Activated CD8-positive, alpha-beta memory T cell treated with anti-CD3 and anti-CD28 coated beads, Interleukin-2, amount 10 ng/mL, durations not matched to agents 7 days and 5 days (primary cell): ENCODE data around the gene CSNK2B. TPM values are rescaled to one million over a fixed set of nuclear protein-coding genes. Genes with fewer than 3 reads are reported as not detected.
A peak's percentile ranks its signal among the peaks of the same experiment; 100 is the strongest.

Experiments used
- ATAC-seq: fragments of 150-1000 bp; cut with Tn5 transposase; one replicate; pipeline ENCODE4 v1.10.0; 2021; ENCODE audit warnings: moderate library complexity
- CTCF ChIA-PET: fragments of 350-600 bp; sonication (Branson Sonifier 250); formaldehyde crosslinking; loops from one replicate; lab custom pipeline; 2021; ENCODE audit warnings: antibody characterized with exemption; lab: Charles Lee
- DNase-seq: peaks from one replicate; pipeline ENCODE4 v3.0.0-alpha.2; 2020
- H3K27ac Mint-ChIP-seq: one replicate; pipeline ENCODE4 v1.8.0; 2021; ENCODE audit warnings: mild to moderate bottlenecking, mixed read lengths
- H3K27me3 Mint-ChIP-seq: one replicate; pipeline ENCODE4 v1.8.0; 2021; ENCODE audit warnings: mixed read lengths
- H3K36me3 Mint-ChIP-seq: one replicate; pipeline ENCODE4 v1.8.0; 2021; ENCODE audit warnings: mild to moderate bottlenecking, mixed read lengths
- H3K4me1 Mint-ChIP-seq: one replicate; pipeline ENCODE4 v1.8.0; 2021; ENCODE audit warnings: mixed read lengths
- H3K4me3 Mint-ChIP-seq: one replicate; pipeline ENCODE4 v1.8.0; 2021; ENCODE audit warnings: mild to moderate bottlenecking, moderate library complexity, mixed read lengths
- H3K9me3 Mint-ChIP-seq: one replicate; pipeline ENCODE4 v1.8.0; 2022; ENCODE audit warnings: low read depth, mixed read lengths
- total RNA-seq, 2 experiments: library from RNA; stranded (reverse); gene quantifications; one replicate each; pipeline ENCODE4 v1.2.3, GENCODE V29; 2021

Gene CSNK2B
- total RNA-seq, 2 experiments from 2014 or later: 206 to 236 TPM

DNA sequence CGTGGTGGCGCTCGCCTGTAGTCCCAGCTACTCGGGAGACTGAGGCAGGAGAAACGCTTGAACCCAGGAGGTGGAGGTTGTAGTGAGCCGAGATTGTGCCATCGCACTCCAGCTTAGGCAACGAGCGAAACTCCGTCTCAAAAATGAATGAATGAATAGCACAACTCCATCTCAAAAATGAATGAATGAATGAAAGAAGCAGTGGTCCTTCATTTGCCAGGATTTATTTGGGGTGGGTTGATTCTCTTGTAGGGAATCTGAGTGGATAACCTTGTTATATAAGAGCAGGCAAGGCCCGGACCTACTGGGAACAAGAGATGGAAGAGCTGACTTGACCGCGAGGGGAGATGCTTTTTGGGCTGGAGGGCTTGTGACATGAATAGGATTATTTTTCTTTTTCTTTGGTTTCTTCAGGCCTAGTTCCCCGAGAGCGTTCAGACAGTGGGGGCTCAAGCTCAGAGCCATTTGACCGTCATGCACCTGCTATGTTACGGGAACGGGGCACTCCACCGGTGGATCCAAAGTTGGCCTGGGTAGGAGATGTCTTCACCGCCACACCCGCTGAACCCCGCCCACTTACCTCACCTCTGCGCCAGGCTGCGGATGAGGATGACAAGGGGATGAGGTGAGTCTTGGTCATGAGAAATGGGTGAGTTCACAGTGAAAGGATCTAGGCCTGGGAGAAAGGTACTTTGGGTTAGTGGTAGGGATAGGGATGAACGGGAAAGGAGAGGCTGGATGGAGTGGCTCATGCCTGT is 35.5 kb upstream of the CSNK2B start:
- Mint-ChIP-seq H3K9me3 (no peaks in the 10 kb centered on the region), H3K36me3 (peaks cover 72% of the 10 kb centered on the region), H3K4me1 (peaks cover 9% of the 10 kb centered on the region), H3K27me3 (no peaks in the 10 kb centered on the region), H3K27ac (no peak overlapping the region), H3K4me3 (no peak overlapping the region)
- no peak for ATAC-seq
- CTCF ChIA-PET: interaction anchor here (0.6 kb wide), 1 partner anchor 160 kb away, joined by 4 read pairs; no protein-coding TSS in a partner anchor
- no peak for DNase-seq

DNA sequence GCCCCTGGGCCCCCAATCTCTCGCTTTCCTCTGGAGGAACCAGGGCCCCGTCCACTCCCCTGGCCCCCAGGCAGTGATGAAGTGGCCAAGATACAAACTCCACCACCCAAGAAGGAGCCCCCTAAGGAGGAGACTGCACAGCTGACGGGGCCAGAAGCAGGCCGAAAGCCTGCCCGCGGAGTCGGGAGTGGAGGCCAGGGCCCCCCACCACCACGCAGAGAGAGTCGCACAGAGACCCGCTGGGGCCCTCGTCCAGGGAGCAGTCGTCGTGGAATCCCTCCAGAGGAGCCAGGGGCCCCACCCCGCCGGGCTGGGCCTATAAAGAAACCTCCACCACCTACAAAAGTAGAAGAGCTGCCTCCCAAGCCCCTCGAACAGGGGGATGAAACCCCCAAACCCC is 34.7 kb upstream of the CSNK2B start:
- peaks cover 69% of the 10 kb centered on the region for H3K36me3 Mint-ChIP-seq
- no peak overlapping the region for H3K4me3 Mint-ChIP-seq
- CTCF ChIA-PET: no interaction called here
- H3K9me3 Mint-ChIP-seq: no peaks in the 10 kb centered on the region
- H3K4me1 Mint-ChIP-seq: peaks cover 7% of the 10 kb centered on the region
- no peak for DNase-seq
- no peak for ATAC-seq
- no peak overlapping the region for H3K27ac Mint-ChIP-seq
- H3K27me3 Mint-ChIP-seq: no peaks in the 10 kb centered on the region

DNA sequence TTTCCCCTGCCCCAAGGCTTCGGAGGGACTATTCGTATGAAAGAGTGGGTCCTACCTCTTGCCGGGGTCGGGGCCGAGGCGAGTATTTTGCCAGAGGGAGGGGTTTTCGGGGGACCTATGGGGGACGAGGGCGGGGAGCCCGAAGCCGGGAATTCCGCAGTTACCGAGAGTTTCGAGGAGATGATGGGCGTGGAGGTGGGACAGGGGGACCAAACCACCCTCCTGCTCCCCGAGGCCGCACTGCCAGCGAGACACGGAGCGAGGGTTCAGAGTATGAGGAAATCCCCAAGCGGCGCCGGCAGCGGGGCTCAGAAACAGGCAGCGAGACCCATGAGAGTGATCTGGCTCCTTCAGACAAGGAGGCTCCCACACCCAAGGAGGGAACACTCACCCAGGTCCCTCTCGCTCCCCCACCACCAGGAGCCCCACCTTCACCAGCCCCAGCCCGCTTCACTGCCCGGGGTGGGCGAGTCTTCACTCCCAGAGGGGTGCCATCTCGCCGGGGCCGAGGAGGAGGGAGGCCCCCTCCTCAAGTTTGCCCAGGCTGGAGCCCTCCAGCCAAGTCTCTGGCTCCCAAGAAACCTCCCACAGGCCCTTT is 34.1 kb upstream of the CSNK2B start:
- Mint-ChIP-seq H3K27ac (no peak overlapping the region), H3K9me3 (no peaks in the 10 kb centered on the region), H3K4me1 (peaks cover 5% of the 10 kb centered on the region), H3K4me3 (no peak overlapping the region), H3K36me3 (peaks cover 67% of the 10 kb centered on the region), H3K27me3 (no peaks in the 10 kb centered on the region)
- CTCF ChIA-PET: no interaction called here
- ATAC-seq (no peak), DNase-seq (no peak)

DNA sequence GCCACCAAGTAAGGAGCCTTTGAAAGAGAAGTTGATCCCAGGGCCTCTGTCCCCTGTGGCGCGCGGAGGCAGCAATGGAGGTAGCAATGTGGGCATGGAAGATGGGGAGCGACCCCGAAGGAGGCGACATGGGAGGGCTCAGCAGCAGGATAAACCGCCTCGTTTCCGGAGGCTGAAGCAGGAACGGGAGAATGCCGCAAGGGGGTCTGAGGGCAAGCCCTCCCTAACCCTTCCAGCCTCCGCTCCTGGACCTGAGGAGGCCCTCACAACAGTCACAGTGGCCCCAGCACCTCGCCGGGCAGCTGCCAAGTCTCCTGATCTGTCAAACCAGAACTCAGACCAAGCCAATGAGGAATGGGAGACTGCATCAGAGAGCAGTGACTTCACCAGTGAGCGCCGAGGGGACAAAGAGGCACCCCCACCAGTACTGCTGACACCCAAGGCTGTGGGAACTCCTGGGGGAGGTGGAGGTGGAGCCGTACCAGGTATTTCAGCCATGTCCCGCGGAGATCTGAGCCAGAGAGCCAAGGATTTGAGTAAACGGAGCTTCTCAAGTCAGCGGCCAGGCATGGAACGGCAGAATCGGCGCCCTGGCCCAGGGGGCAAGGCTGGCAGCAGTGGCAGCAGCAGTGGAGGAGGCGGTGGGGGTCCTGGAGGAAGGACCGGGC is 33.5 kb upstream of the CSNK2B start:
- ATAC-seq: no peak
- peaks cover 5% of the 10 kb centered on the region for H3K4me1 Mint-ChIP-seq
- H3K27me3 Mint-ChIP-seq: no peaks in the 10 kb centered on the region
- no peaks in the 10 kb centered on the region for H3K9me3 Mint-ChIP-seq
- H3K27ac Mint-ChIP-seq: no peak overlapping the region
- peaks cover 69% of the 10 kb centered on the region for H3K36me3 Mint-ChIP-seq
- no peak for DNase-seq
- H3K4me3 Mint-ChIP-seq: no peak overlapping the region
- CTCF ChIA-PET: no interaction called here

DNA sequence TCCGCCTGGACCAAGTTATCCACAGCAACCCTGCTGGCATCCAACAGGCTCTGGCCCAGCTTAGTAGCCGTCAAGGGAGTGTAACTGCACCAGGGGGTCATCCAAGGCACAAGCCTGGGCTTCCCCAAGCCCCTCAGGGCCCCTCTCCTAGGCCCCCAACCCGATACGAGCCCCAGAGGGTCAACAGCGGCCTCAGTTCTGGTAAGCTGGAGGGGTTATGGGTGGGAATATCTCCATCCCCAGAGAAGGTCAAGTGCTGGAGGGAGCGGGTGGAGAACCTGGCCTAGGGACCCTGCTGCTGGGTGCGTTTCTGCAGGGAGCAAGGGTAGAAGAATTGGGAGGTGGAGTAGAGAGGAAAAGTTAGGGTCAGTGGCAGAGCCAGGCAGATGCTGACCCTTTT is 32.4 kb upstream of the CSNK2B start:
- Mint-ChIP-seq H3K9me3 (no peaks in the 10 kb centered on the region), H3K4me1 (peaks cover 5% of the 10 kb centered on the region), H3K27ac (no peak overlapping the region), H3K4me3 (no peak overlapping the region), H3K36me3 (peaks cover 63% of the 10 kb centered on the region), H3K27me3 (no peaks in the 10 kb centered on the region)
- ATAC-seq (no peak), DNase-seq (no peak)
- CTCF ChIA-PET: no interaction called here

DNA sequence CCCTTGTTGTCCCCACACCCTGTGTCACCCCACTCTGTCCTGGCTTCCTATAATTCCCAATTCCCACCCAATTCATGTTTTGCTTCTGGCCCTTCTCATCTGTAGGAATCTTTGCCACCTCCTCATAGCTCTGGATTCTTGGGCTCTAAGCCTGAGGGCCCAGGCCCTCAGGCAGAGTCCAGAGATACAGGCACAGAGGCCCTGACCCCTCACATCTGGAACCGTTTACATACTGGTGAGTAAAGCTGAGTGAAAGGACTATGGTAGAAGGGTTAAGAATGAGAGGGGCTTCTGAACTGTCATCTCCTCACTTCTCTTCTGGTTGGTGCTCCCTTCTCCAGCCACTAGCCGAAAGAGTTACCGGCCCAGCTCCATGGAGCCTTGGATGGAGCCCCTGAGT is 31.7 kb upstream of the CSNK2B start:
- peaks cover 5% of the 10 kb centered on the region for H3K4me1 Mint-ChIP-seq
- no peak overlapping the region for H3K4me3 Mint-ChIP-seq
- ATAC-seq (no peak), DNase-seq (no peak)
- no peaks in the 10 kb centered on the region for H3K27me3 Mint-ChIP-seq
- H3K36me3 Mint-ChIP-seq: peaks cover 63% of the 10 kb centered on the region
- no peaks in the 10 kb centered on the region for H3K9me3 Mint-ChIP-seq
- CTCF ChIA-PET: interaction anchor here (0.6 to 1.7 kb wide), 2 partner anchors 13 to 17 kb away, joined by 3 read pairs; no protein-coding TSS in a partner anchor
- peak overlapping the region; percentile 13 for H3K27ac Mint-ChIP-seq

DNA sequence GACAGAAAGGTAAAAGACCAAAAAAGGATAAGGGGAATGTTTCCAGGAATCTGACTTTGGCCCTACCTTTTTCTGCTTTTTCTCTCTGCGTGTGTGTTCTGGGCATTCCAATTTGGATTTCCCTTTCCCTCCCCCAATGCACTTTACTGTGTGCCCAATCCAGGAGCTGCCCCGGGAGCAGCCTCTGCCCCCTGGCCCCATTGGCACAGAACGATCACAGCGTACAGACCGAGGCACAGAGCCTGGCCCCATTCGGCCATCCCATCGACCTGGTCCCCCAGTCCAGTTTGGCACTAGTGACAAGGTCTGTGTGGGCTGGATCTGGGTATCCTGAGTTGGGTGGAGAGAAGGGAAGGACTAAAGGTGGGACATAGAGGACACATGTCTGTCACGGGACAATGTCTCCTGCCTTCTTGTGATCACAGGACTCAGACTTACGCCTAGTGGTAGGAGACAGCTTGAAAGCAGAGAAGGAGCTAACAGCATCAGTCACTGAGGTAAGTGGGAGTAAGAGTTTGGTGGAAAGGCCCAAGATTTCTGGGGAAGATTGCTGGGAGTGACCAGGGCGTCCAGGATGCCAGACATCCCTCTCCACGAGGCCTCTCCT is 30.8 kb upstream of the CSNK2B start:
- Mint-ChIP-seq H3K4me1 (peaks cover 6% of the 10 kb centered on the region), H3K27me3 (no peaks in the 10 kb centered on the region), H3K36me3 (peaks cover 61% of the 10 kb centered on the region), H3K4me3 (no peak overlapping the region), H3K27ac (peak overlapping the region; percentile 39), H3K9me3 (no peaks in the 10 kb centered on the region)
- no peak for ATAC-seq
- CTCF ChIA-PET: interaction anchor here (1.0 to 1.7 kb wide), 3 partner anchors 15 to 36 kb away, joined by 3 read pairs; no protein-coding TSS in a partner anchor
- DNase-seq: no peak

DNA sequence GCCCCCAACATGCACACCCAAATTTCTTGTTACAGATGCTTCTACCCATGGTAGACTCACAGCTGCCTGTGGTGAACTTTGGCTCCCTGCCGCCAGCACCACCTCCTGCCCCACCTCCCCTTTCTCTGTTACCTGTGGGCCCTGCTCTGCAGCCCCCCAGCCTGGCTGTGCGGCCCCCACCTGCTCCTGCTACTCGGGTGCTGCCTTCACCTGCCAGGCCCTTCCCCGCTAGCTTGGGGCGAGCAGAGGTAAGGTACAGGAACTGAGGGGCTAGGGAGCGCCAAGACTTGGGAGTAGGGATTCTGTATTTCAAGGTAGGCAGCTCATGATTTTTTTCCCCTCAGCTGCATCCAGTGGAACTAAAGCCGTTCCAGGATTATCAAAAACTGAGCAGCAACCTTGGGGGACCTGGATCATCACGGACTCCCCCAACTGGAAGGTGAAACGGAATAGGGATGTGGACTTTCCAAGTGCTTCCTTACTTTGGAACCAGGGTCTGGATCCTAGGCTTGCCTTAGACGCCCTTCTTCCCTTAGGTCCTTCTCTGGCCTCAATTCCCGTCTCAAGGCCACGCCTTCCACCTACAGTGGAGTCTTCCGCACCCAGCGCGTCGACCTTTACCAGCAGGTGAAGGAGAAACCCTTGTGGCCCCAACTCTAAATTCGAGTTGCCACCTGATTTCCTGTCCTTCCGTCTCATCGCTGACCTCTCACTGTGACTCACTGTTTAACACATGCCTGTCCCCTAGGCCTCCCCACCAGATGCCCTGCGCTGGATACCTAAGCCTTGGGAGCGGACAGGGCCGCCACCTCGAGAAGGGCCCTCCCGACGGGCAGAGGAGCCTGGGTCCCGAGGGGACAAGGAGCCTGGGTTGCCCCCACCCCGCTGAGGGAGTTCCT is 28.9 kb upstream of the CSNK2B start:
- DNase-seq: no peak
- Mint-ChIP-seq H3K4me3 (no peak overlapping the region), H3K36me3 (peaks cover 49% of the 10 kb centered on the region), H3K27me3 (no peaks in the 10 kb centered on the region), H3K9me3 (no peaks in the 10 kb centered on the region), H3K4me1 (peaks cover 6% of the 10 kb centered on the region), H3K27ac (no peak overlapping the region)
- ATAC-seq: no peak
- CTCF ChIA-PET: interaction anchor here (1.3 kb wide), 1 partner anchor 10 kb away, joined by 3 read pairs; no protein-coding TSS in a partner anchor

DNA sequence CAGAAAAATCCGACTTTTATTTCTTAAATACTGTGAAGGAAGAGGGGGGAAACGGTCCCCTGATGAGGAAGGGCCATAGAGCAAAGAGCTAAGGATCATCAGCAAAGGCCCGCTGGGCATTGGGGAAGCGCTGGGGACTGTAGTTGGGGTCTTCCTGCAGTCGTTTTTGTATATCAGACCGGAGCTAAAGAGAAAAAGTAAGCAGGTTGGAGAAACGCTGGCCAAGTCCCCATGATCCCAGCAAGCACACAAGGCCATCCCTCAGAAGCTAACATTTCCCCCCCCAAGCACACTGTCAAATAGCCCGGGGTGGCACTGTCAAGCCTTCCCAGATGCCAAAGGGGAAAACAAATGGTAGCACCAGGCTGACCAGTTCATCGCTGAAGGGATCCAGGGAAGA is 26.8 kb upstream of the CSNK2B start:
- no peak overlapping the region for H3K27ac Mint-ChIP-seq
- no peak overlapping the region for H3K4me3 Mint-ChIP-seq
- peaks cover 41% of the 10 kb centered on the region for H3K36me3 Mint-ChIP-seq

DNA sequence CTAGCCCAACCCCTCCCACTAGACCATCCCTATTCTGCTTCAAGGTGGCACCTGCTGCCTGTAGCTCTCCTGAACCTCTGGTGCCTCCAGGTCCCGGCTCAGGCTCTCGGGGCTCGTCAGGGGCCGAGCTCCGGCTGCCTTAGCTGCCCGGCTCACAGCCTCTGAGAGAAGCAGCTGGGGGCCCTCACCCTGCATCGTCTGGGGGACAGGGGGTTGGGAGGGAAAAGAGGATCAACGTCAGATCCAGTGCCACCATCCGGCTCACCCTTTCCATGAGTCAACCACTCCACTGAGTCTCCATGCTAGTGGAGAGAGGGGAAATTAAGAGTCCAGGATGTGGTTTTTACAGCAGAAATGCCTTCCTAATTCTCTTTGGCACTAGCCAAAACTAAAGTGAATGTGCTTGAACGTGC is 26.4 kb upstream of the CSNK2B start:
- Mint-ChIP-seq H3K4me1 (peaks cover 2% of the 10 kb centered on the region), H3K9me3 (no peaks in the 10 kb centered on the region), H3K27ac (peak overlapping the region; percentile 34), H3K27me3 (no peaks in the 10 kb centered on the region), H3K36me3 (peaks cover 39% of the 10 kb centered on the region), H3K4me3 (no peak overlapping the region)
- ATAC-seq (no peak), DNase-seq (no peak)
- CTCF ChIA-PET: interaction anchor here (1.4 kb wide), 1 partner anchor 12 kb away, joined by 5 read pairs; no protein-coding TSS in a partner anchor

More for the DNA sequence above, 26.8 kb upstream of the CSNK2B start:
- DNase-seq: no peak
- Mint-ChIP-seq H3K4me1 (peaks cover 2% of the 10 kb centered on the region), H3K27me3 (no peaks in the 10 kb centered on the region), H3K9me3 (no peaks in the 10 kb centered on the region)
- no peak for ATAC-seq
- CTCF ChIA-PET: interaction anchor here (1.1 to 1.4 kb wide), 2 partner anchors 12 to 41 kb away, joined by 4 to 5 read pairs; no protein-coding TSS in a partner anchor

DNA sequence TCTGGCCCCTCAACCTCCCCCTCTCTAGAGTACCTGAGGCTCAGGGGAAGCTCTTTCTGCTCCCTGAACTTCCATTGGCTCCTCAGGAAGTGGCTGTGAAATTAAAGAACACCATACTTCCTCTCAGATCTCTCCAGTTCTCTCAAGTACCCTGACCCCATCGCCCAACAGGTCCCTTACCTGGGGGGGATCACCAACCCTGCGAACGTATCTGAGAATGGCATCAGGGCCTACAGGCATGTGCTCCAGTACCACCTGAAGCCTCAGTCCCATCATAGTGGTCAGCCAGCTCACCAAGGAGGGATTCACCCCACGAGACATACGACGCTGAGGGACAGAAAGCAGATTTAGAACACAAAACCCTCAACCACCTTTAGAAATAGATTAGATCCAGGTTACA is 25.3 kb upstream of the CSNK2B start:
- H3K27ac Mint-ChIP-seq: no peak overlapping the region
- H3K4me1 Mint-ChIP-seq: peaks cover 6% of the 10 kb centered on the region
- H3K36me3 Mint-ChIP-seq: peaks cover 42% of the 10 kb centered on the region
- no peak for DNase-seq
- H3K27me3 Mint-ChIP-seq: no peaks in the 10 kb centered on the region
- no peaks in the 10 kb centered on the region for H3K9me3 Mint-ChIP-seq
- CTCF ChIA-PET: no interaction called here
- ATAC-seq: no peak
- no peak overlapping the region for H3K4me3 Mint-ChIP-seq

DNA sequence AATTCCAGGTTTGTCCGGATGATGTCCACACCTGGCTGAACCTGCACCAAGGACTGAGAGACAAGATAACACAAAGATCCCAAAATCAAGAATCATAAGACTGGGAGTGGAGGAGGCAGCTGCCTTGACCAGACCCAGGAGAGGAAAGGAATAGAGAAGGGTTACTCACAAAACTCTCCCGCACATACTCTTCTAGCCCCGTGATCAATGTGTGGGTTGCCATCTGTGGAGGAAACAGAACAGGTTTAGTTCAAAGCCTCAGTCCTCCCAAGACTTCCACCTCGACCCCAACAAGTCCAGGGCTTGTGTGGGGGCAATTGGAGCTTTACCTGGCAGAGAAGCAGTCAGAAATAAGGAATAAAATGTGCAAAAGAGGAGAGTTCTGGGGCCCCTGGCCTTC is 24.5 kb upstream of the CSNK2B start:
- ATAC-seq (no peak), DNase-seq (no peak)
- no peaks in the 10 kb centered on the region for H3K9me3 Mint-ChIP-seq
- CTCF ChIA-PET: no interaction called here
- peaks cover 40% of the 10 kb centered on the region for H3K36me3 Mint-ChIP-seq
- no peak overlapping the region for H3K27ac Mint-ChIP-seq
- no peaks in the 10 kb centered on the region for H3K27me3 Mint-ChIP-seq
- peaks cover 6% of the 10 kb centered on the region for H3K4me1 Mint-ChIP-seq
- H3K4me3 Mint-ChIP-seq: no peak overlapping the region
